ENCODE data around the gene CASD1. TPM values are rescaled to one million over a fixed set of nuclear protein-coding genes. Genes with fewer than 3 reads are reported as not detected.
A peak's percentile ranks its signal among the peaks of the same experiment; 100 is the strongest.

CASD1 gene
- total and polyA plus RNA-seq, 10 of the 15 experiments (the other 5 are each of a cell fraction or from before 2014, with no cell fraction given): 4.0 to 18.6 (median 10.7) TPM

DNA sequence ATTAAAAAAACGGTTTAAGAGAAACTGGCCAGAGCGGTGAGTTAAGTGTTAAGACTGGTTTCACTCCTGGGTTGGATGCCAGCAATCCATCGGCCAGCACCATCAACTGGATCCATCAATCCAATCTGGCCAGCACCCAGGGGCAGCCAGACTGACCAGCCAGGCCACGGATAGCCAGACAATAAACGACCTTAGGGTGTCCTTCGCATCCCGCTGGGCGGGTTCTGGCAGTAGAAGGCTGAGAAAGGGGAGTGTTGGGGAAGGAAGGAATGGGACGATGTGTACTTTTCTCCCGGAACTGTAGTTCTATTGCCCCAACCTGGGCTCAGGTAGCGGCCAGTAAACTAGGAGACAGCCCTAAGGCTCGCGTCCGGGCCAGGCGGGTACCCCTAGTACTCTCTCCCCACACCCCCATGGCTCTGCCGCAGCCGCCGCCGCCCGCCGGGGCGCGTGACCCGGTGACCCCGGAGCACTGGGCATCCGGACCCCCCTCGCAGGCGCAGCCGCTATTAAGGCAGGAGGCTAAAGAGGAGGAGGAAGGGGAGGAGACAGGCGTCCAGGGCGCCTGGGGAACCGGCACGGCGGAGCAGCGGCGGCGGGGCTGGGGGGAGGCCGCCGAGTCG, at the start of gene CASD1 (continued):
- 0 out of 2 replicates have a peak, but pooled peaks have one; percentile 22 for TF ChIP-seq TAF1 (IDR thresholded peaks at IDR 0.05; ENCODE audit: borderline replicate concordance, low read depth, low read length)
- TF ChIP-seq MEF2A (IDR thresholded peaks at IDR 0.05; ENCODE audit: insufficient read depth, low read depth, low read length): no peak
- no peak for TF ChIP-seq MTA2 (IDR thresholded peaks at IDR 0.05; ENCODE audit: low read depth)
- no peak for TF ChIP-seq MEF2B (IDR thresholded peaks at IDR 0.05; ENCODE audit: partially characterized antibody, poor library complexity, severe bottlenecking)
- TF ChIP-seq ZNF274 (IDR thresholded peaks at IDR 0.05; ENCODE audit: insufficient read depth, insufficient read length): no peak
- TF ChIP-seq SRF (IDR thresholded peaks at IDR 0.05; ENCODE audit: low read depth in 2 of 2, low read length in 2 of 2): 0 out of 4 replicates have a peak, but pooled peaks of 1 of the 2 experiments have one; percentile 17
- TF ChIP-seq IRF5 (IDR thresholded peaks at IDR 0.05; ENCODE audit: borderline replicate concordance): no peak
- TF ChIP-seq REST (IDR thresholded peaks at IDR 0.05; ENCODE audit: low read depth, low read length): no peak
- no peak for TF ChIP-seq NFXL1 (IDR thresholded peaks at IDR 0.05; ENCODE audit: borderline replicate concordance)
- peak; percentile 14; the same call in 1 of the 2 replicates for TF ChIP-seq POLR2AphosphoS5 (IDR thresholded peaks at IDR 0.05; ENCODE audit: low read length)
- no peak for TF ChIP-seq E2F8 (IDR thresholded peaks at IDR 0.05; ENCODE audit: low read depth, partially characterized antibody)
- TF ChIP-seq RCOR1 (conservative IDR thresholded peaks at IDR 0.05; ENCODE audit: low read depth, low read length): no peak
- TF ChIP-seq RELA (IDR thresholded peaks at IDR 0.05; ENCODE audit: borderline replicate concordance, partially characterized antibody): no peak
- TF ChIP-seq ASH2L (IDR thresholded peaks at IDR 0.05; ENCODE audit: borderline replicate concordance, low read depth): no peak
- TF ChIP-seq TCF12 (IDR thresholded peaks at IDR 0.05; ENCODE audit: low read depth, low read length): no peak
- TF ChIP-seq, protein P1, sequence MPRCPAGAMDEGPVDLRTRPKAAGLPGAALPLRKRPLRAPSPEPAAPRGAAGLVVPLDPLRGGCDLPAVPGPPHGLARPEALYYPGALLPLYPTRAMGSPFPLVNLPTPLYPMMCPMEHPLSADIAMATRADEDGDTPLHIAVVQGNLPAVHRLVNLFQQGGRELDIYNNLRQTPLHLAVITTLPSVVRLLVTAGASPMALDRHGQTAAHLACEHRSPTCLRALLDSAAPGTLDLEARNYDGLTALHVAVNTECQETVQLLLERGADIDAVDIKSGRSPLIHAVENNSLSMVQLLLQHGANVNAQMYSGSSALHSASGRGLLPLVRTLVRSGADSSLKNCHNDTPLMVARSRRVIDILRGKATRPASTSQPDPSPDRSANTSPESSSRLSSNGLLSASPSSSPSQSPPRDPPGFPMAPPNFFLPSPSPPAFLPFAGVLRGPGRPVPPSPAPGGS (IDR thresholded peaks at IDR 0.05; ENCODE audit: borderline replicate concordance, insufficient read depth, low read depth, low read length, poor library complexity, severe bottlenecking): no peak
- no peak for TF ChIP-seq HSF1 (IDR thresholded peaks at IDR 0.05; ENCODE audit: low read depth, low read length)
- TF ChIP-seq RAD51 (IDR thresholded peaks at IDR 0.05): no peak

Measured in GM12878 (cell line).